Endodermal cell (in vitro differentiated cells): ENCODE results near the gene GPR84. TPM values are rescaled to one million over a fixed set of nuclear protein-coding genes. Genes with fewer than 3 reads are reported as not detected.

Experiments used
- DNase-seq: peaks from one replicate; pipeline ENCODE4 v3.0.0-alpha.2; 2017
- H3K27ac ChIP-seq: 2 replicates; pipeline ENCODE4 v1.5.1; 2013; ENCODE audit warnings: mild to moderate bottlenecking, low read depth, low read length, moderate library complexity
- H3K27me3 ChIP-seq: 2 replicates; pipeline ENCODE4 v1.6.1; 2013; ENCODE audit warnings: mild to moderate bottlenecking, low read length, moderate library complexity; ENCODE audit not compliant: insufficient read depth, control insufficient read depth, poor library complexity, severe bottlenecking
- H3K36me3 ChIP-seq: 2 replicates; pipeline ENCODE4 v1.7.0; 2013; ENCODE audit warnings: mild to moderate bottlenecking, low read length, moderate library complexity; ENCODE audit not compliant: control insufficient read depth, insufficient read depth
- H3K4me1 ChIP-seq: one replicate; pipeline ENCODE4 v1.7.0; 2013; ENCODE audit warnings: low read length; ENCODE audit not compliant: control insufficient read depth, insufficient read depth
- H3K4me3 ChIP-seq: 2 replicates; pipeline ENCODE4 v1.5.1; 2013; ENCODE audit warnings: mild to moderate bottlenecking, low read length, moderate library complexity
- H3K9ac ChIP-seq: 2 replicates; pipeline ENCODE4 v1.6.1; 2013; ENCODE audit warnings: mild to moderate bottlenecking, low read length, moderate library complexity; ENCODE audit not compliant: poor library complexity, severe bottlenecking; ENCODE audit errors: extremely low read depth
- H3K9me3 ChIP-seq: 2 replicates; pipeline ENCODE4 v1.6.1; 2013; ENCODE audit warnings: mild to moderate bottlenecking, low read length, moderate library complexity; ENCODE audit not compliant: control insufficient read depth
- H3K27ac Mint-ChIP-seq: 2 replicates; pipeline ENCODE4 v1.8.0; 2020; ENCODE audit warnings: mixed read lengths
- H3K27me3 Mint-ChIP-seq: 2 replicates; pipeline ENCODE4 v1.8.0; 2021; ENCODE audit warnings: mild to moderate bottlenecking, mixed read lengths; ENCODE audit not compliant: insufficient read depth
- H3K36me3 Mint-ChIP-seq: 2 replicates; pipeline ENCODE4 v1.8.0; 2020; ENCODE audit warnings: low read depth, mixed read lengths
- H3K4me1 Mint-ChIP-seq: 2 replicates; pipeline ENCODE4 v1.8.0; 2020; ENCODE audit warnings: mixed read lengths
- H3K4me3 Mint-ChIP-seq: 2 replicates; pipeline ENCODE4 v1.8.0; 2020; ENCODE audit warnings: mild to moderate bottlenecking, moderate library complexity, mixed read lengths
- H3K9me3 Mint-ChIP-seq: 2 replicates; pipeline ENCODE4 v1.8.0; 2020; ENCODE audit warnings: mild to moderate bottlenecking, mixed read lengths
- WGBS, 2 experiments: methylation state at CpG; one replicate each; pipeline versions ENCODE4 v1.1.5 to v1.1.7; 2013; ENCODE audit warnings: missing lambda C conversion rate in 2 of 2, mixed read lengths in 1 of 2; ENCODE audit not compliant: insufficient coverage in 1 of 2, insufficient read length in 1 of 2; 5-methylcytosine and 5-hydroxymethylcytosine counted together
- total RNA-seq, 2 donors: library from RNA; stranded (reverse); fragmentation: NEBNext Ultra II Directional in 1 of 2; extraction: Animal tissue kit (Norgen Biotek cat#: 25700) in 1 of 2; gene quantifications; 2 replicates in 1 of 2; 3 replicates in 1 of 2; pipeline ENCODE4 v1.2.1, GENCODE V29; 2021
- TF ChIP-seq, protein P1 (sequence below): fragments of 200-600 bp; sonication (generic); conservative IDR thresholded peaks from 2 replicates; pipeline ENCODE4 v1.5.0; 2021; ENCODE audit warnings: antibody characterized with exemption, mild to moderate bottlenecking

GPR84 gene
- total RNA-seq, 2 donors from 2014 or later = not detected

DNA sequence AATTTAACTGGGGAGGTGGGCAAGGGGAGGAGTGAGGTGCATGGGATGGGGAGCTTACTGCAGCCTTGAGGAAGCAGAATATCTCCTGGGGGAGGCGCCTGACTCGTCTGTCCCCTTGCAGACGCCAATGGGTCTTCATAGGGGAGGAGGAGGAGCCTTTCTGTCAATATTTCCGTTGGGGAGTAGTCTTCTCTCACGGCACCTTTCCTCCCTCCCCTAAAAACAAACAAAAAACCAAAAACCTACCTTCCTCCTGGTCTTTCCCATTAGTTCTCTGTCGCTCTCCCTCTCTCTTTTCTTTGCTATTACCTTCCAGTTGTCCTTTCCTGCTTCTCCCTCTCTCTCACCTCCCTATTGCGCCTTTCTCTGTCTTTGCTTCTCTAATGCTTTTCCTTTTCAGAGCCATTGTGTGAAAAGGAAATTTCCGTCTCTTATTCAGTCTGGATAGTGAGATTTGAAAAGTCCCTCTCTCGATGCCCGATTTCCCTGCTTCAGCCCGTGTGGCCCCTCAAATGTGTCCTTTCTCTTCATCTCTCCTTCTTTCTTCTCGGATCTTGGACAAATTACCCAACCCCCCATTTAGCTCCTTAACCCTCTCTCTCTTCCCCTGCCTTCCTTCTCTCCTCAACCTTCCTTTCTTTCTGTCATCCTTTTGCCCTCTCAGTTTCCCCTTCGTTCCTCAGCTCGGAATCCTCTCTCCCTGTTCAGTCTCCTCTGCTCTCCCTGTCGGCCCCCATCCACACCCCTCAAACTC, 5.9 kb downstream of the GPR84 start:
- H3K27me3 Mint-ChIP-seq = peaks cover 7% of the 10 kb centered on the region
- H3K4me1 Mint-ChIP-seq = peaks cover 17% of the 10 kb centered on the region
- H3K36me3 Mint-ChIP-seq = no peaks in the 10 kb centered on the region
- DNase-seq = no peak
- H3K9me3 Mint-ChIP-seq = no peaks in the 10 kb centered on the region
- Histone ChIP-seq H3K4me3 (peak overlapping the region; percentile 92), H3K9ac (peak overlapping the region; percentile 72), H3K27ac (peak overlapping the region; percentile 86), H3K36me3 (no peaks in the 10 kb centered on the region), H3K9me3 (no peaks in the 10 kb centered on the region), H3K27me3 (no peaks in the 10 kb centered on the region), H3K4me1 (peaks cover 28% of the 10 kb centered on the region)
- no peak overlapping the region for H3K27ac Mint-ChIP-seq
- TF ChIP-seq, protein P1, sequence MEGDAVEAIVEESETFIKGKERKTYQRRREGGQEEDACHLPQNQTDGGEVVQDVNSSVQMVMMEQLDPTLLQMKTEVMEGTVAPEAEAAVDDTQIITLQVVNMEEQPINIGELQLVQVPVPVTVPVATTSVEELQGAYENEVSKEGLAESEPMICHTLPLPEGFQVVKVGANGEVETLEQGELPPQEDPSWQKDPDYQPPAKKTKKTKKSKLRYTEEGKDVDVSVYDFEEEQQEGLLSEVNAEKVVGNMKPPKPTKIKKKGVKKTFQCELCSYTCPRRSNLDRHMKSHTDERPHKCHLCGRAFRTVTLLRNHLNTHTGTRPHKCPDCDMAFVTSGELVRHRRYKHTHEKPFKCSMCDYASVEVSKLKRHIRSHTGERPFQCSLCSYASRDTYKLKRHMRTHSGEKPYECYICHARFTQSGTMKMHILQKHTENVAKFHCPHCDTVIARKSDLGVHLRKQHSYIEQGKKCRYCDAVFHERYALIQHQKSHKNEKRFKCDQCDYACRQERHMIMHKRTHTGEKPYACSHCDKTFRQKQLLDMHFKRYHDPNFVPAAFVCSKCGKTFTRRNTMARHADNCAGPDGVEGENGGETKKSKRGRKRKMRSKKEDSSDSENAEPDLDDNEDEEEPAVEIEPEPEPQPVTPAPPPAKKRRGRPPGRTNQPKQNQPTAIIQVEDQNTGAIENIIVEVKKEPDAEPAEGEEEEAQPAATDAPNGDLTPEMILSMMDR = no peak
- 5 to 6% methylated on average over 8 to 15 of the region's 15 CpGs for WGBS, 2 experiments
- H3K4me3 Mint-ChIP-seq = no peak overlapping the region

DNA sequence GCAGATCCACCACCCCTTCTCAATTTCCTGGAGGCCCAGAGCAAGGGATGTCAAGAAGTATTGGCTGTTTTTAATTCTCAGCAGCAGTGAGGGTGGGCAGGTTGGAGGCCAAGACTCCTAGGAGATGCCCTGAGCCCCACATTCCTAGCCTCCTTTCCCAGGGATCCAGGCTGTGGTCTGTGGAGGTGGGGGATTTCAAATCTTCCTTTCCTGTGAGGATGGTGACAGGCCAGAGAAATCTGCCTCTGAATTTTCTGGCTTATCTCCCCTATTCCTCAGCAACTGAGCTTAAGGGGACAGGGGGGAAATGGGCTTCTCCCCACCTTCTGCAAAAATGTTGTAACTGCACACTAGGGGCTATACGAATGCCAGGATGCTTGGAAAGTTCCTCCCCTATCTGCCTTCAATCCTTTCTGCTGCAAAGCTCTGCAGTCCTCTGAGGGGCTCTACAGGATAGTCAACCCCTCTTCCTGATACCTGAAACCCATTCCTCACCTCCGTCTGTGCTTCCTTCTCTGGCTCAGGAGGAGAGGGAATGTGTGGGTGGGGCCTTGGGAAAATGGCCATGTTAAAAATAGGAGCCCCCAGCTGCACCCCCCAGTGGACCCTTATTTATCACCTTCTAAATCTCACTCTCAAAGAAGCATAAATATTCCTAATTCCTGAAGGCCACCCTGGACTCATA, 6.6 kb downstream of the GPR84 start:
- Mint-ChIP-seq H3K4me3 (no peak overlapping the region), H3K27ac (peak overlapping the region; percentile 88)
- no peak overlapping the region for H3K9ac ChIP-seq

DNA sequence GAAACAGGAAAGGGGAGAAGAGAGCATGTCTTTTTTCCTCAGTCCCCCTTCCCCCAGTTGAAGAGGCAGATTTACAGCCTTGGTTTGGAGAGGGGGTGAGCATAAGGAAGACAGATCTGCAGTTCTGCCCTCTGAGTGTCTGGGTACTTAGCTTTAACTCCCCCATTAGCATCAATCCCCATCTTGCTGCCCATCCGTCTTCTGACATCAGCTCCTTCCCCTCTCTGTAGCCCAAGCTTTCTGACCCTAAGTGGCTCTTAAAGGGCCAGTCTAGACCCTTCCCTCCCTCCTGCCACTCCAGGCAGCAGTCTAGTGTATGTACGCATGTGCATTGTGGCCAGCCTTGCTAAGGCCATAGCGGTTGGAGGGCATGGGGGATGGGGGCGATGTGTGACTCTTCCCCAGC, 7.3 kb downstream of the GPR84 start:
- Mint-ChIP-seq H3K27ac (peak overlapping the region; percentile 88), H3K27me3 (no peaks in the 10 kb centered on the region), H3K4me1 (peaks cover 31% of the 10 kb centered on the region), H3K4me3 (no peak overlapping the region), H3K9me3 (no peaks in the 10 kb centered on the region), H3K36me3 (no peaks in the 10 kb centered on the region)
- peak overlapping the region; percentile 92 for H3K4me3 ChIP-seq
- H3K27ac ChIP-seq = peak overlapping the region; percentile 86
- H3K36me3 ChIP-seq = no peaks in the 10 kb centered on the region
- WGBS, 2 experiments = 41 to 79% methylated on average over 3 to 4 of the region's 4 CpGs
- H3K27me3 ChIP-seq = no peaks in the 10 kb centered on the region
- DNase-seq = peak; percentile 74
- no peaks in the 10 kb centered on the region for H3K9me3 ChIP-seq
- H3K9ac ChIP-seq = no peak overlapping the region
- H3K4me1 ChIP-seq = peaks cover 32% of the 10 kb centered on the region
- TF ChIP-seq, protein P1 = no peak

More for the DNA sequence above, 6.6 kb downstream of the GPR84 start:
- 38% methylated on average over 1 of the region's 2 CpGs; no CpG with 5 or more reads in 1 of the 2 experiments for WGBS, 2 experiments
- Histone ChIP-seq H3K4me3 (peak overlapping the region; percentile 92), H3K9me3 (no peaks in the 10 kb centered on the region), H3K27ac (peak overlapping the region; percentile 86), H3K36me3 (no peaks in the 10 kb centered on the region), H3K27me3 (no peaks in the 10 kb centered on the region), H3K4me1 (peaks cover 30% of the 10 kb centered on the region)
- Mint-ChIP-seq H3K4me1 (peaks cover 24% of the 10 kb centered on the region), H3K9me3 (no peaks in the 10 kb centered on the region), H3K27me3 (peaks cover 1% of the 10 kb centered on the region), H3K36me3 (no peaks in the 10 kb centered on the region)
- TF ChIP-seq, protein P1 = no peak
- peak; percentile 78 for DNase-seq
